PC-3 (cell line): ENCODE data around the gene TSEN54.

Experiments
- EZH2 ChIP-seq: fragments of 300-600 bp; sonication (generic); IDR thresholded peaks from one replicate; pipeline ENCODE4 v1.6.1; 2017; ENCODE audit warnings: antibody characterized with exemption, mild to moderate bottlenecking, low read length; ENCODE audit not compliant: unreplicated experiment
- TF ChIP-seq, protein P1 (sequence below): fragments of 300-600 bp; sonication (generic); conservative IDR thresholded peaks from 2 replicates; pipeline ENCODE4 v1.5.1; 2017; ENCODE audit warnings: antibody characterized with exemption, low read depth, mild to moderate bottlenecking, low read length

DNA sequence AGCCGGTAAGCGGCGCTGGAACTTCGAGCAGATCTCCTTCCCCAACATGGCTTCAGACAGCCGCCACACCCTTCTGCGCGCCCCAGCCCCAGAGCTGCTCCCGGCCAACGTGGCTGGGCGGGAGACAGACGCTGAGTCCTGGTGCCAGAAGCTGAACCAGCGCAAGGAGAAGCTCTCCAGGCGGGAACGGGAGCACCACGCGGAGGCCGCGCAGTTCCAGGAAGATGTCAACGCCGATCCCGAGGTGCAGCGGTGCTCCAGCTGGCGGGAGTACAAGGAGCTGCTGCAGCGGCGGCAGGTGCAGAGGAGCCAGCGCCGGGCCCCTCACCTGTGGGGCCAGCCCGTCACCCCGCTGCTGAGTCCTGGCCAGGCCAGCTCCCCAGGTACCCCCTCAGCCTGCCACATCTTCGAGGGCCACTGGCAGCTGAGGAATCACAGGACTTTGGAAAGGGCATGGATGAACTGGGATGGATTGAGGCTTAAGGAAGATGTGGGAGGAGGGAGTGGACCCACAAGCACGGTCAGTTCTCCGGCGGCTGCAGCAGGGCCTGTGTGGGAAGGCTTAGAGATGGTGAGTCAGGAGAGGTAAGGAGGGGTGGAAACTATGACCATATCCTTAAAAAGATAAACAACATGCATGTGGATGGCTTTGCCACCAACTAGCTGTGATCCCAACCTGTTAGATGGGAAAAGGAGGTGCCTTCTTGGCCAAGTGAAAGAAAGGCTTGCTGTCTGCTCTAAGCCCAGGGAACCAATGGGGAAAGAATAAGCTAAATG is 5.8 kb downstream of the TSEN54 start:
- TF ChIP-seq, protein P1, sequence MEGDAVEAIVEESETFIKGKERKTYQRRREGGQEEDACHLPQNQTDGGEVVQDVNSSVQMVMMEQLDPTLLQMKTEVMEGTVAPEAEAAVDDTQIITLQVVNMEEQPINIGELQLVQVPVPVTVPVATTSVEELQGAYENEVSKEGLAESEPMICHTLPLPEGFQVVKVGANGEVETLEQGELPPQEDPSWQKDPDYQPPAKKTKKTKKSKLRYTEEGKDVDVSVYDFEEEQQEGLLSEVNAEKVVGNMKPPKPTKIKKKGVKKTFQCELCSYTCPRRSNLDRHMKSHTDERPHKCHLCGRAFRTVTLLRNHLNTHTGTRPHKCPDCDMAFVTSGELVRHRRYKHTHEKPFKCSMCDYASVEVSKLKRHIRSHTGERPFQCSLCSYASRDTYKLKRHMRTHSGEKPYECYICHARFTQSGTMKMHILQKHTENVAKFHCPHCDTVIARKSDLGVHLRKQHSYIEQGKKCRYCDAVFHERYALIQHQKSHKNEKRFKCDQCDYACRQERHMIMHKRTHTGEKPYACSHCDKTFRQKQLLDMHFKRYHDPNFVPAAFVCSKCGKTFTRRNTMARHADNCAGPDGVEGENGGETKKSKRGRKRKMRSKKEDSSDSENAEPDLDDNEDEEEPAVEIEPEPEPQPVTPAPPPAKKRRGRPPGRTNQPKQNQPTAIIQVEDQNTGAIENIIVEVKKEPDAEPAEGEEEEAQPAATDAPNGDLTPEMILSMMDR: no peak
- TF ChIP-seq EZH2: no peak
